Stomach (tissue), 9 donors: Measurements from ENCODE around the gene EHD4. TPM values are rescaled to one million over a fixed set of nuclear protein-coding genes. Genes with fewer than 3 reads are reported as not detected.

Experiments
- DNase-seq, 2 donors: peaks; one replicate each; pipeline versions ENCODE4 v3.0.0 to v3.0.0-alpha.2; 2013 to 2019
- H3K27ac ChIP-seq, 5 donors: fragments of 200-600 bp in 4 of 5; sonication (generic) in 4 of 5; one replicate each; pipeline ENCODE4 v1.5.1; 2013 to 2019; ENCODE audit warnings: mild to moderate bottlenecking in 1 of 5, moderate library complexity in 1 of 5
- H3K27me3 ChIP-seq, 3 donors: fragments of 200-600 bp; sonication (generic); one replicate each; pipeline ENCODE4 v1.5.1; 2017 to 2019; ENCODE audit warnings: mixed run types in 1 of 3
- H3K36me3 ChIP-seq, 4 donors: fragments of 200-600 bp; sonication (generic); 1 replicate in 3 of 4; 2 replicates in 1 of 4; pipeline ENCODE4 v1.5.1; 2016 to 2019
- H3K4me1 ChIP-seq, 4 donors: fragments of 200-600 bp; sonication (generic); one replicate each; pipeline ENCODE4 v1.5.1; 2016 to 2019
- H3K4me3 ChIP-seq, 4 donors: fragments of 200-600 bp; sonication (generic) in 3 of 4; one replicate each; pipeline ENCODE4 v1.5.1; 2016 to 2019; ENCODE audit warnings: mild to moderate bottlenecking in 1 of 4
- H3K9me3 ChIP-seq, 4 donors: fragments of 200-600 bp; sonication (generic); one replicate each; pipeline ENCODE4 v1.5.1; 2016 to 2019
- EP300 ChIP-seq: sonication (generic); formaldehyde crosslinking; IDR thresholded peaks from one replicate; pipeline ENCODE4 v1.6.1; 2017; ENCODE audit warnings: antibody characterized with exemption
- POLR2A ChIP-seq, 4 donors: fragments of 450-650 bp; IDR thresholded peaks; one replicate each; pipeline ENCODE4 v1.6.1; 2016; ENCODE audit warnings: antibody characterized with exemption in 4 of 4, control low read depth in 2 of 4, mild to moderate bottlenecking in 1 of 4, moderate library complexity in 1 of 4
- POLR2AphosphoS5 ChIP-seq, 3 donors: sonication (generic); formaldehyde crosslinking; IDR thresholded peaks; one replicate each; pipeline ENCODE4 v1.6.1; 2016; ENCODE audit warnings: antibody characterized with exemption in 3 of 3
- WGBS, 5 donors: extraction: QIAGEN DNeasy Blood & Tissue Kit in 3 of 5; methylation state at CpG; one replicate each; pipeline versions ENCODE4 v1.1.5 to v1.1.7; 2013 to 2018; 5-methylcytosine and 5-hydroxymethylcytosine counted together
- intact Hi-C: fragments of 100-400 bp; cut with DNase I; formaldehyde crosslinking; loops from one replicate; pipeline ENCODE4 v1.15.1; 2023; ENCODE audit warnings: low total_unique reads
- polyA plus RNA-seq, 3 donors: library from polyadenylated mRNA; stranded (reverse); fragments of 200-250 nt; gene quantifications; one replicate each; pipeline ENCODE4 v1.2.3, GENCODE V29; 2013
- total RNA-seq, 5 donors: library from RNA; depleted of rRNA; stranded (reverse); fragments of >200 nt; gene quantifications; one replicate each; pipeline versions ENCODE4 v1.1.0 to v1.2.3, GENCODE V29; 2014 to 2016
- TF ChIP-seq, protein P1 (sequence below), 7 experiments: fragments of 450-650 bp in 4 of 7; fragments of 200-600 bp in 3 of 7; sonication (generic) in 3 of 7; IDR thresholded peaks; one replicate each; pipeline ENCODE4 v1.5.1; 2016 to 2019; ENCODE audit warnings: antibody characterized with exemption in 7 of 7, control low read depth in 2 of 7, mild to moderate bottlenecking in 1 of 7
- donor health status: healthy with polysubstance abuse.
- donor health status: Bipolar disorder and iron deficiency.
- donor health status: healthy.

Gene EHD4
- total and polyA plus RNA-seq, 8 donors: 5.8 to 86.4 (median 16.2) TPM

- 69 to 82% (median 76%) methylated on average over 7 of the region's 7 CpGs for WGBS, 5 donors
- peaks cover 21 to 47% (median 29%) of the 10 kb centered on the region in 4 donors for H3K4me1 ChIP-seq
- no peak for DNase-seq
- intact Hi-C loops: no loop called here
- no peaks in the 10 kb centered on the region for H3K27me3 ChIP-seq
- H3K36me3 ChIP-seq: peaks cover 5 to 19% (median 9%) of the 10 kb centered on the region in 4 donors
- H3K27ac ChIP-seq: peak overlapping the region in 4 of 5 donors; percentile 1 to 60 (median 40)
- no peaks in the 10 kb centered on the region for H3K9me3 ChIP-seq
- no peak overlapping the region for H3K4me3 ChIP-seq
- peak in 1 of 3 donors; percentile 10 for TF ChIP-seq POLR2AphosphoS5 (IDR thresholded peaks at IDR 0.05)
- TF ChIP-seq, protein P1, sequence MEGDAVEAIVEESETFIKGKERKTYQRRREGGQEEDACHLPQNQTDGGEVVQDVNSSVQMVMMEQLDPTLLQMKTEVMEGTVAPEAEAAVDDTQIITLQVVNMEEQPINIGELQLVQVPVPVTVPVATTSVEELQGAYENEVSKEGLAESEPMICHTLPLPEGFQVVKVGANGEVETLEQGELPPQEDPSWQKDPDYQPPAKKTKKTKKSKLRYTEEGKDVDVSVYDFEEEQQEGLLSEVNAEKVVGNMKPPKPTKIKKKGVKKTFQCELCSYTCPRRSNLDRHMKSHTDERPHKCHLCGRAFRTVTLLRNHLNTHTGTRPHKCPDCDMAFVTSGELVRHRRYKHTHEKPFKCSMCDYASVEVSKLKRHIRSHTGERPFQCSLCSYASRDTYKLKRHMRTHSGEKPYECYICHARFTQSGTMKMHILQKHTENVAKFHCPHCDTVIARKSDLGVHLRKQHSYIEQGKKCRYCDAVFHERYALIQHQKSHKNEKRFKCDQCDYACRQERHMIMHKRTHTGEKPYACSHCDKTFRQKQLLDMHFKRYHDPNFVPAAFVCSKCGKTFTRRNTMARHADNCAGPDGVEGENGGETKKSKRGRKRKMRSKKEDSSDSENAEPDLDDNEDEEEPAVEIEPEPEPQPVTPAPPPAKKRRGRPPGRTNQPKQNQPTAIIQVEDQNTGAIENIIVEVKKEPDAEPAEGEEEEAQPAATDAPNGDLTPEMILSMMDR (IDR thresholded peaks at IDR 0.05): no peak
Observed at GRCh38 chr15:41958002-41958420, 14.3 kb downstream of the EHD4 start.

GRCh38 chr15:41957021-41957897 is 15.1 kb downstream of the EHD4 start:
- intact Hi-C loops: no loop called here
- no peak for DNase-seq
- 74 to 82% (median 80%) methylated on average over 12 of the region's 12 CpGs for WGBS, 5 donors
- Histone ChIP-seq H3K4me3 (no peak overlapping the region), H3K4me1 (peaks cover 21 to 45% (median 29%) of the 10 kb centered on the region in 4 donors), H3K27ac (peak overlapping the region; percentile 1 to 60 (median 45)), H3K36me3 (peaks cover 11 to 26% (median 16%) of the 10 kb centered on the region in 4 donors), H3K9me3 (no peaks in the 10 kb centered on the region), H3K27me3 (no peaks in the 10 kb centered on the region)
- no peak for TF ChIP-seq EP300
- no peak for TF ChIP-seq POLR2AphosphoS5 (IDR thresholded peaks at IDR 0.05)
- TF ChIP-seq, protein P1 (IDR thresholded peaks at IDR 0.05): no peak
- no peak for TF ChIP-seq POLR2A (IDR thresholded peaks at IDR 0.05)

- Histone ChIP-seq H3K9me3 (no peaks in the 10 kb centered on the region), H3K27ac (peak overlapping the region in 2 of 5 donors; percentile 18 to 64), H3K4me3 (peak overlapping the region in 1 of 4 donors; percentile 17), H3K4me1 (peaks cover 11 to 46% (median 30%) of the 10 kb centered on the region in 4 donors), H3K27me3 (no peaks in the 10 kb centered on the region), H3K36me3 (peaks cover 18 to 32% (median 27%) of the 10 kb centered on the region in 4 donors)
- WGBS, 5 donors: 66 to 73% (median 71%) methylated on average over 20 to 21 of the region's 21 CpGs
- DNase-seq: peak in 1 of 2 donors; percentile 66
- TF ChIP-seq POLR2A (IDR thresholded peaks at IDR 0.05): no peak
- intact Hi-C loops: no loop called here
Observed at GRCh38 chr15:41955807-41956525, 16.4 kb downstream of the EHD4 start.

DNA sequence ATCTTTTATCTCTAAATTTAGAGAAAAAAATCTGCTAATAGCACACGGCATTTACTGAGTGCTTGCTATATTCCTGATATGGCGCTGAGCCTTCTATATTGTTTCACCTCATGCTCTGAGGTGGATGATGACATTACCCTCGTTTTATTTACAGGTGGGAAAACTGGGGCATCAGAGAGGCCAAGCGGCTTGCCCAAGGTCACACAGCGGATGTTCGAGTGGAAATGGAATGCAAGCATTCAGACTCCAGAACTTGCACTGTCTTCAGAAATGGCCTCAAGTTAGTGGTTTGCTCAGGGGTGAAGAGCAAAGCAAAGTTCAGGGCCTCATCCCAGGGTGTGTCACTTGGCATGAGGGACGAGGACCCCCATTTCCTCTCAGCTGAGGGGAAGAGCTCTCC is 17.3 kb downstream of the EHD4 start:
- TF ChIP-seq POLR2AphosphoS5 (IDR thresholded peaks at IDR 0.05) (no peak), EP300 (no peak), POLR2A (IDR thresholded peaks at IDR 0.05) (no peak)
- TF ChIP-seq, protein P1 (IDR thresholded peaks at IDR 0.05): no peak
- H3K9me3 ChIP-seq: no peaks in the 10 kb centered on the region
- no peaks in the 10 kb centered on the region for H3K27me3 ChIP-seq
- H3K27ac ChIP-seq: no peak overlapping the region
- intact Hi-C loops: no loop called here
- H3K4me3 ChIP-seq: no peak overlapping the region
- no peak for DNase-seq
- peaks cover 10 to 51% (median 30%) of the 10 kb centered on the region in 4 donors for H3K4me1 ChIP-seq
- 84 to 88% (median 86%) methylated on average over 7 of the region's 7 CpGs for WGBS, 5 donors
- H3K36me3 ChIP-seq: peaks cover 18 to 38% (median 31%) of the 10 kb centered on the region in 4 donors
